Measurements from ENCODE around the gene SLC17A9. TPM values are rescaled to one million over a fixed set of nuclear protein-coding genes. Genes with fewer than 3 reads are reported as not detected.

Gene SLC17A9
- total RNA-seq, 1 donor from 2014 or later, result 1.5 TPM

Other genes starting within 250 kb of the SLC17A9 start
- not detected for gene NTSR1, start 243.9 kb upstream of the SLC17A9 start, total RNA-seq
- gene MRGBP, start 156.2 kb upstream of the SLC17A9 start, total RNA-seq, result 11.1 TPM
- gene OGFR, start 147.9 kb upstream of the SLC17A9 start, total RNA-seq, result 21.0 TPM
- gene COL9A3, start 135.7 kb upstream of the SLC17A9 start, total RNA-seq, result 2.9 TPM
- gene TCFL5, start 90.9 kb upstream of the SLC17A9 start, total RNA-seq, result 6.1 TPM
- gene DIDO1, start 26.2 kb upstream of the SLC17A9 start, total RNA-seq, result 38.3 TPM
- 16.1 TPM for gene GID8, start 14.6 kb upstream of the SLC17A9 start, total RNA-seq
- not detected for gene BHLHE23, start 54.3 kb downstream of the SLC17A9 start, total RNA-seq